Hematopoietic multipotent progenitor cell treated with erythropoietin and hydrocortisone succinate and interleukin-3 and kit ligand, for 15 days (in vitro differentiated cells): Measurements from ENCODE around the gene PIH1D2.
"Not testable (repeated sequence)": the region's sequence is repeated elsewhere in the genome, so short reads cannot be mapped to it uniquely, and the experiment has no call there.

Source experiments
- DNase-seq: peaks from one replicate; pipeline ENCODE4 v3.0.0-alpha.2; 2015; ENCODE audit warnings: low spot score

PIH1D2 gene, protein sequence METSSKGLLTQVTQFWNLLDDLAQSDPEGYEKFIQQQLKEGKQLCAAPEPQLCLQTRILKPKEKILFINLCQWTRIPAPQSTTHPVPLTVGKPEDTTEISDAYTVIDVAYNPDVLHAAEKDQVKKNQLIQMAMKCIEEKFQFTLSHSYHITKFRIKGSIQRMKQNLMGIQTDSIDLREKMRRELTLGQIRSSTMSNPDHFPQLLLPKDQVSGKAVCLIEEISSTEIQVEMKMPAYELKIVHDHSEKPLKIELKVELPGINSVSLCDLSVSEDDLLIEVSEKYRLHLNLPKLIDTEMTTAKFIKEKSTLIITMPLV

DNA sequence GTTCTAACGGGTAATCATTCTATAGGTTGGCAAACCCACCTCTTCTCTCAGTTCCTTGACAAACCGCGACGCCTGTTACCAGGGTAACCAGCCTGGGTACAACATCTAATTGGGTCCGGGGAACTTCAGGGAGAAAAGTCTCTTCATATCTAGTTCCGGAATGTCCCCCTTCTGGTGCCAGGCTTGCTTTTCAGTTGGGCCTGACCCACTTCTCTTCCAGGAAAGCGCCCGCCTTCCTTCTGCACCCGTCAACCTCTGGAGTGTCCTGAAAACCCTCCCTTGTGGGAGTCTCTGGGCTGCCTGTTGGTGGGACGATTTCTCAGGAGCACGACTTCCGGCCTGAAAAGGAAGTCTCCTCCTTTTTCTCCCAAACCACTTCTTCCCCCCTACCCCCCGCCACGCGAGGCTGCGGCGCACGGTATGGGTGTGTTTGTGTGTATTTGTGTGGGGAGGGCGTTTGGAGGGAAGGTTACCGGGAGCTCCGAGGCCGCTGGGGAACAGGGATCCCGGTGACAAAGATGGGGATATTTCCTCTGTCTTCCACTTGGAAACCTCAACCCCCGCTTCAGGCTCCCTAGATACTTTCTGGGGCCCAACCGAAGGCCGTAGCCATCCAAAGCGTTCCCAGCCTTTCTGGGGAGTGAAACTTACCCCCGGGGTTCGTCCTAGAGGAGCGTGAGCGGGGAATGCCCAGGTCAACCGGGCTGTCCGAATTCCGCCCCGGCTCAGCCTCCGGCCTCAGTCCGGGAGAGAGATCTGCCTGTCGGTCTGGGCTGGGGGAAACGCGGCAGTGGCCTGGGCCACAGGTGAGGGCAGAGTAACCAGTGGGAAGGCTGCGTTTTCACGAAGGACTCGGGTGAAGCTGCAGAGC is at the start of gene PIH1D2, which contains the start of gene NKAPD1:
Gene PIH1D2 (minus strand): TSS at position 77 of the 871 bp plus-strand sequence. CDS start 843 bp downstream, outside the sequence.
Gene NKAPD1 (plus strand): TSS at position 359 of the 871 bp plus-strand sequence. CDS start 1,276 bp downstream, outside the sequence.
- peak; percentile 87 for DNase-seq

DNA sequence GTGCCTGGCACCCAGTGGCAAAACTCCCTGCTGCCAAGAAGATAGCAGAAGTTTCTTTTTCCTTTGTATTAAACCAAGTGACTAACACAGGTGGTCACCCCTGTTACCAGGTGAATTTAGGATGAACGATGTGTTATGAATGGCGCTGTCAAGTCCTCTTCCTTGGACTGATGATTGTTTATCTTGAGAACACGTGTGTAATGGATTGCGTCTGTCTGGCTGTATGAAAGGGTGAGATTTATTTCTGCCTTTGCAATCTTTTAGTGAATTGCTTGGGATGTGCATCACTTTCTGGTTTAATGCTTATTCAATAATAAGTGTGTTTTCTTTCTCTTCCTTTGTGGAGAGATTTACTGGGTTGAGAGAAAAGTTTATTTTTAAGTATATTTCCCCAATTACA is 49.3 kb upstream of the PIH1D2 start:
- DNase-seq, result no peak

GRCh38 chr11:112121981-112122615 is 48.3 kb upstream of the PIH1D2 start:
- no peak for DNase-seq

DNA sequence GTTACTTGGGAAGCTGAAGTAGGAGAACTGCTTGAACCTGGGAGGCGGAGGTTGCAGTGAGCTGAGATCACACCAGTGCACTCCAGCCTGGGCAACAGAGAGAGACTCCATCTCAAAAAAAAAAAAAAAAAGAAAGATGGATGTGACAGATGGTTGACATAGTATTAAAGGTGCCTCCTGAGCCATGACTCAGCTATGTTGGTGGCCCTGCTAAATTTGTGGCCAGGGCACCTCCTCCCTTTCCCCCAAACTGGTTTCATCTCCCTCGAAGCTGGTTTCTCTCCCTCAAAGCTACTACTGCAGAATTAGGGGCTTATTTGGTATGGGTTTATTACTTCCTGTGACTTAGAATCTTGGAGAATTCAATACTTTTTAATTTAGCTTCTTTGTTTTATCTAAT is 44.4 kb upstream of the PIH1D2 start:
- DNase-seq, result no peak

DNA sequence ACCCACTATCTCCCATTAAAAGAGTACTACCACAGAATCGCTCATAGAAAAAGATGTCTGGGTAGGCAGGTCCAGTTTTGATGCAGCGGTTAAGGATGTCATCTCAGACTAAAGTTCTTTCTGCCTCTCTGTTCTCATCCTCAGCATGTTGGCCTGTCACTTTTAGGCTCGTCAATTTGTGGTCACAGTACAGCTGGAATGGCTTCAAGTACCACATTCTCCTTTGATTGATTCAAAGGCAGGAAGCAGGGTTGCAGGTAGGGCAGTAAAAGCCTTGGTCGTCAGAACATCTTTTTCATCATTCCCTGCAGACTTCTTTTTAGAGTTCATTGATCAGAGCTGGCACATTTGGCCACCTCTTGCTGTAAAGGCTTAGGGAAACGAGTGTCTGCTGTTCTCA is 41.6 kb upstream of the PIH1D2 start:
- no peak for DNase-seq

DNA sequence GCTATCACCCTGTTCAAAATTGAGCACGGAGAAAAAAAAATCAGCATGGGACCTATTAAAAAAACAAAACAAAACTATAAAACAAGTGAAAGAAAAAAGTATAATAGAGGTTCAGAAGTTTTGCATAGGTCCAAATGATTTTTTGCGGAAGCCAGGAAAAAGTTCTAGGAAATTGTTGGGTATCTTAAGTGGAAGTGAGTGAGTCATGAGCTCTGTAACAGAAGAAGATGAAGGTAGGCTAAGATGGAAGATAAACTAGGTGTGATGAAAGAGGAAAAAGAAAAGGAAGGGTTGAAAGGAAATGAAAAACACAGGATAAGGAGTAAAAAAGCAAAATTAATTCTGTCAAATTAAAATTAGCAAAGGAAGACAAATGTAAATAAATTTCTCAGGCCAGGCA is 40.6 kb upstream of the PIH1D2 start:
- DNase-seq, result no peak

DNA sequence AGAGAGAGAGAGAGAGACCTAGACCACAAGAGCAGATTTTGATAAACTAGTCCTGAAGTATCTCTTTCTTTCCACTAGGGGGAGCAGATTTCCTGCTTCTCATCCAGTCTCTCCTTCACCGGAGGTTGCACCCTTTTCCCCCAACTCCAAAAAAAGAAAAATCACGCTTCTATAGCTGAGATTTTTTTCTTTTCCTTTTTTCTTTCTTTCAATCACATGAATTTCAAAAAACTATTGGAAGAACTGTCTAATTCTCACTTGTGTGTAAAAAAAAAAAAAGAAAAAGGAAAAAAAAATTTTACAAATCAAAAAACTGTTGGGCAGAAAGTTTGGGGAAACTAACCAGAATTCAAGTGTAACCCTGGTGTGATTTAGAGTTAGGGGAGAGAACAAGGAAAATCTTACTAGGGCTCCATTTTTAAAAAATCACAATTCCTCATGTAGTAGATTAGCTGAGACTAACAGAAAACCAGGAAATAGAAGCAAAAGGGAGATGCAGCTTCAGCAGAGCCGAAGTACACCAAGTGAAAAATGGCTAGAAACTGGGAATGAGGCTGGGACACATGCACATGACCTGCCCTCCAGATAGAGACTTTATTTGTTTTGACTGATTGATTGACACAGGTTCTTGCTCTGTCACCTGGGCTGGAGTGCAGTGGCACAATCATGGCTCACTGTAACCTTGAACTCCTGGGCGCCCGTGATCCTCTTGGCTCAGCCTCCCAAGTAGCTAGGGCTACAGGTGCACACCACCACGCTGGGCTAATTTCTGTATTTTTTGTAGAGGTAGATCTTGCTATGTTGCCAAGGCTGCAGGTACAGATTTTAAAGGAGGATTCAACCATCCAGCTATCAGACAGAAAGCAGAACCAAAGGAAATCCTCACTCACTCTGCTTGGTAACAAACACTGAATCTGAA is 40.0 kb upstream of the PIH1D2 start:
- peak; percentile 71 for DNase-seq

DNA sequence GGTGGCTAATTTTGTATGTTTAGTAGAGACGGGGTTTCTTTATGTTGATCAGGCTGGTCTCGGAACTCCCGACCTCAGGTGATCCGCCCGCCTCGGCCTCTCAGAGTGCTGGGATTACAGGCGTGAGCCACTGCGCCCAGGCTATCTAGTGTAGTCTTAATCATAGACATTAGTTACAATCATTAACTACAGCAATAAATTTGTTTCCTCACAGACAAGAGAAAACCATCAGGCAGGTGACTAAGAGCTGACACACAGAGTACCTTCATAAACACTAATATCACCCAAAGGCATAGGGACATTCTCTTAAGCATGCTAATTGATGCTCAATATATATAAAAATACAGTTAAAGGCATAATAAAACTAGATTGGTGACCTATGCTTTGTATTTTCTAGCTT is 32.3 kb upstream of the PIH1D2 start:
- DNase-seq, result no peak

DNA sequence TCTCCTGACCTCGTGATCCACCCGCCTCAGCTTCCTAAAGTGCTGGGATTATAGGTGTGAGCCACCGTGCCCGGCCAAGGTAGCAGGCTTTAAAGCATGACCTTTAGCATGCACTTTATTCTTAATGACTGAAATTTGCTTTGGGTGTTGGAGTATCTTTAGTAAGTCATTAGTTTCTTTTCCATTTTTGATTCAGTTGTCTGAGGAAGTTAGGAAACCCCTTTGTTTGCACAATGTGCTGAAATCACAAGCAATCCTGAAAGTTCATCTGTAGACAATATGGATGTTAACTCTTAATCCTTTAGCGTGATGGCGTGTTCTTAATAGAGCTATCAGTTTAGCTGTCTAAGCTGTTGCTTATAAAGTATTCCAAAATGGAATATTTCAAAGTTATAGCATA is 29.6 kb upstream of the PIH1D2 start:
- DNase-seq, result no peak

DNA sequence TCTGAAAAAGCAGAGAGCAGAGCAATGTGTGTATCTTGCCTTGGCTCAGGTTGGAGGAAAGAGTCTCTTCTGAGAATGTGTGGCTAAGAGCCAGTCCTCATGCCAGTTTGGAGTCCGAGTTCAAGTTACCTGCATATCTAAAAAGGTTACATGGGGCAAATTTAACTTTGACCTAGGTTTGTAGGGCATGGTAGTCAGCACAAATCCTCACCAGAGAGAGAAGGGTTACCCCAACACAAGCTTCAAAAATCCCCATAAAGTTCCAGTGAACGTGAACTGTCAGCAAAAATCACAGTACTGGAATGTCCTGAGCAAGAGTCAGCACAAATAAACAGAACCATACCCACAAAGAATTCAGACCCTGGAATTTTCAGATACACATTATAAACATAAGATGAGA is 26.6 kb upstream of the PIH1D2 start:
- DNase-seq, result no peak

DNA sequence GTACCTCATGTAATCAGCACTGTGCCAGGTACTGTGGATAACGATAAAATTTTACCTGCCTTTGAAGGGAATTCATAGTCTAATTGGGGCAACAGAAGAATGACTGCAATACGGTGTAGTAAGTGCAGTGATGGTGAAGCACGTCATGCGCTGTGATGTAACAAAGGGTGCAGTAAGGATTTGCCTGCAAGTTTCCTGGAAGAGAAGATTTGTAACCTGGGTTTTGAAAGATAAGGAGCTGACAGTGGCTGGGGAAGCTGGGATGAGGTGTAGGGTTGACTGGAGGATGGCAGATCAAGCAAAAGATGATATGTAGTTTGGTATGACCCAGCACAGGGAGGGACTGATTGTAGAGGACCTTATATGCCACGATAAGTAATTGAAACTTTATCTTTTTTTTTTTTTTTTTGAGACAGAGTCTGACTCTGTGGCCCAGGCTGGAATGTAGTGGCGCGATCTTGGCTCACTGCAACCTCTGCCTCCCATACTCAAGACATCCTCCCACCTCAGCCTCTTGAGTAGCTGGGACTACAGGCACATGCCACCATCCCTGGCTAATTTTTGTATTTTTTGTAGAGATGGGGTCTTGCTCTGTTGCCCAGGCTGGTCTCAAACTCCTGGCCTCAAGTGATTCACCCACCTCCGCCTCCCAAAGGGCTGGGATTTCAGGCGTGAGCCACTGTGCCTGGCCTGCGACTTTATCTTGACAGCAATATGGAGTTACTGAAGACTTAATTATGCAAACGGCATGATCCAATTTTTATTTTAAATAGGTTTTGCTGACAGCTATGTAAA is 24.1 kb upstream of the PIH1D2 start:
- no peak for DNase-seq

DNA sequence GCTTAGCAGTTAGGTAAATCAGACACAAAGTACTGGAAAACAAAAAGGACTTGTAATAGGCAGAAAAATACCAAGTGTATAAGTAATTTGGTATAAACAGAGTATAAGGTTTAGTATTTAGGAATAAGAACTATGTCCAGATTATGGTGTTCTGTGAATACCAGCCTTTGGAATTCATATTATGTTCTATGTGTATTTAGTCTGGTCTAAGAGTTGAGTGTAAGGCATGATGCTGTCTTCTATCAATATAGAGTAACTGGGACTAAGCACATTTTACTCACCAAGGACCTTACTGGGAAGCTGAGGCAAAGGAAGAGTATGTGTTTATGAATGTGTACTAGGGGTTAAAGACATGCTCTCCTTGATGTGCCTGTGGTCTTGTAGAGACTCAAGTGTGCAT is 22.4 kb upstream of the PIH1D2 start:
- DNase-seq, result no peak

DNA sequence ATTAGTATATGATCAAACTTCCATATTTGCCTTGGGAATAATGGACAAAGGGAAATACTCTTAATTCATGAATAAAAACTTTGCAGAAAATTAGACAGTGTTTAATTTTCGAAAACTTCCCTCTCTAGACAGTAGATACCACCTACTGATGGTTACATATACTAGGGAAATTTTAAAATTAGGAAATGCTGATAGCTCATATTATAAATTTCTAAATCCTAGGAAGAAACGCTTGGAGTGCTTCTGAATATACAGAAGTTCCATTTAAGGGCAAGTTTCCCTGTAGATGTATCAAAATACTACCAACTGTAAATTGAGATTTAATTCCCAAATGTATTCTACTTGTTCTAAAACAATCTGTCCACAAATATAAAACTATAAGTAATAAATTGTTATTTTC is 21.5 kb upstream of the PIH1D2 start:
- DNase-seq, result not testable (repeated sequence)

GRCh38 chr11:112087212-112087611 is 13.4 kb upstream of the PIH1D2 start:
- no peak for DNase-seq

DNA sequence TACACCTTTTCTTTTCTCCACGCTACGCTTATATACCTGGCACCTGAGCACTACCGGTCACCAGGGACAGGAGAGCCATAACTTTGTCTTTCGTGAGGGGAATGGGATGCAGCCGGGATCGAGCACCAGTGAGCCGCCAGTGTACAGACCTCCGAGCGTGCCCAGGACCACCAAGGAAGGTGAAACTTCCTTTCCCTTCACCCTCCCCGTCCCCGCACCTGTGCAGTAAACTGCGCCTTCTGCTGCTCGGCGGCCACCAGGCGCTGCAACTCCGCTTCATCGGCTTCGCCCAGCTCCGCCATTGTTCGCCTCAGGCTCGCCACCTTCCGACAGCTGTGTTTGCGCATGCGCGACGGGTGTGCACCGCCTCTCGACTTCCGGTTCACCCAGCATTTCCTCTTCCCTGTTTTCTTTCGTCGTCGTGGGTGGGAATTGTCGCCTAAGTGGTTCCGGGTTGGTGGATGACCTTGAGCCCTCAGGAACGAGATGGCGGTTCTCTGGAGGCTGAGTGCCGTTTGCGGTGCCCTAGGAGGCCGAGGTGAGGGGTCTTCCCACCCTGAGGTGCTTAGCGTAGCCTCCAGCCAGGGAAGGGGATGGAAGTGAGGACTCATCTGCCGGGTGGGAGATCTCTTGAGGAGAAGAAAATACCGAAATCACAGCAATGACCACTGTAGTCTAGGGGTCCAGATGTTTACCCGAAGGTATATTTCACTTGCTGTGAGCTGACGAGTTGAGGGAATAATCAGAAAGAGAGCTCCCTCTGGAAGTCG is 12.8 kb upstream of the PIH1D2 start, which contains the start of the genes SDHD and TIMM8B:
Gene SDHD (plus strand): TSS at position 452 of the 770 bp plus-strand sequence. CDS start 35 bp downstream, at position 487.
Gene TIMM8B (minus strand): TSS at position 335 of the 770 bp plus-strand sequence. CDS start 33 bp downstream, at position 302.
- peak; percentile 98 for DNase-seq

DNA sequence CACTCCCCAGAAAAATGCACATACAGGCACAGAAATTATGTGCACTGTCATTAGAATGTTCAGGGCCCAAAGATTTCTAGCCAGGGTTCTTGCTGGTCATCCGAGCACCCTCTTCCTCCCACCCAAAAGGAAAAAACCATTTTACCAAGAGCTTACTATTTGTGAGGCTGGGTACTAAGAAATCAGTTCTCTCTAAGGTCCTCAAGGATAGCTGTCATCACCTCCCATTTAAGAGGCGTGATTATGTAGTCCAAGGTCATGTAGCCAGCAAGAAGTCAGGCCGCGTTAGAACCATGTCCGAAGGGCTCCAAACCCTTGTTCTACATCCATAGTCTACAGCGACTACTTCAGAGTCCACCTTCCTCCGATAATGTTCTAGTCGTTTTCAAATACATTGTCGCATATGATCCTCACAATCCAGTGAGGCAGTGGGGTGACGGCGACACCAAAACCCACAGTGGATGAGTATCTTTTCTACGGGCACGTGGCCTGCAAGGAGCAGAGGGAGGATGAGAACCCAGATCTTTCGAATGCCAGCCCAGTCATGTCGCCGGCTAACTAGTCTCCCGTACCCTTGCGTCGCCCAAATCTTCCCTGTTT is 12.1 kb upstream of the PIH1D2 start:
- peak; percentile 37 for DNase-seq

- no peak for DNase-seq
Observed at GRCh38 chr11:112082729-112083128, 8.9 kb upstream of the PIH1D2 start.

DNA sequence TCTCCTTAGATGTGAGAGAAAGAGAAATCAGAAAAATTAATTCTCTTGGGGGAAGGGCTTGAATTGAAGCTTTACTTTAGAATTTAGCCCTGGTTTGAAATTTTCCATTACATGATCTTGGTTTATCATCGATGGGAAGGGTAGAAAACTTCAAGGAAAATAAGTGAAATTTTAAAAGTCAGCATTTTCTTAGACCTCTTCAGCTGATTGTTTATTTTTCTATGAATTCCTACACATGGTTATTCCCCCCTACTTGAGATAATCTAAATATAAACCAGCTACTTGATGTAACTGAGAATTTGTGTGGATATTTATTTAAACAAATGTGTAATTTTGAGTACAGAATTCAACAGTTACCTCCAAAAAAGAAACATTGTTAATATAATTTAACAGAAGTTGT is 10.9 kb downstream of the PIH1D2 start:
- DNase-seq, result no peak

- DNase-seq, result no peak
Observed at GRCh38 chr11:112058103-112058502, 15.7 kb downstream of the PIH1D2 start.
